ACHN (cell line): ENCODE data around the gene KCNG2.

Source experiments
- DNase-seq: peaks from one replicate; pipeline ENCODE4 v3.0.0-alpha.2; 2015
- in situ Hi-C: cut with HindIII; loops from 2 replicates; pipeline ENCODE4 v1.10.0; 2017; ENCODE audit warnings: low sequenced_read_pairs, low pct_ligation_motif_present, low pct_unique_long_range_greater_than_20kb

The KCNG2 gene

GRCh38 chr18:79910563-79911343 is 113.0 kb downstream of the KCNG2 start:
- in situ Hi-C loops, result no loop called here
- no peak for DNase-seq

- no peak for DNase-seq
- in situ Hi-C loops, result no loop called here
These were observed 113.9 kb downstream of the KCNG2 start for GRCh38 chr18:79911344-79912270.

- in situ Hi-C loops, result no loop called here
- no peak for DNase-seq
These were observed 114.8 kb downstream of the KCNG2 start for GRCh38 chr18:79912409-79912991.

- in situ Hi-C loops, result no loop called here
- DNase-seq, result no peak
These were observed 115.5 kb downstream of the KCNG2 start for GRCh38 chr18:79912994-79913831.

GRCh38 chr18:79914614-79915160 is 116.9 kb downstream of the KCNG2 start:
- no peak for DNase-seq
- in situ Hi-C loops, result no loop called here

GRCh38 chr18:79915161-79916127 is 117.7 kb downstream of the KCNG2 start:
- DNase-seq, result no peak
- in situ Hi-C loops, result no loop called here

GRCh38 chr18:79916128-79916494 is 118.4 kb downstream of the KCNG2 start:
- in situ Hi-C loops, result no loop called here

GRCh38 chr18:79916546-79917168 is 118.9 kb downstream of the KCNG2 start:
- DNase-seq, result no peak
- in situ Hi-C loops, result no loop called here

More at GRCh38 chr18:79916128-79916494, 118.4 kb downstream of the KCNG2 start:
- DNase-seq, result no peak

GRCh38 chr18:79917169-79917852 is 119.6 kb downstream of the KCNG2 start:
- in situ Hi-C loops, result no loop called here
- no peak for DNase-seq

- in situ Hi-C loops, result no loop called here
- no peak for DNase-seq
These were observed 120.3 kb downstream of the KCNG2 start for GRCh38 chr18:79917853-79918614.

GRCh38 chr18:79918615-79919011 is 120.9 kb downstream of the KCNG2 start:
- in situ Hi-C loops, result no loop called here
- DNase-seq, result no peak

GRCh38 chr18:79919089-79919488 is 121.4 kb downstream of the KCNG2 start:
- in situ Hi-C loops, result no loop called here

GRCh38 chr18:79921984-79922965 is 124.5 kb downstream of the KCNG2 start:
- in situ Hi-C loops, result no loop called here

More at GRCh38 chr18:79919089-79919488, 121.4 kb downstream of the KCNG2 start:
- no peak for DNase-seq

GRCh38 chr18:79922971-79923411 is 125.3 kb downstream of the KCNG2 start:
- in situ Hi-C loops, result no loop called here
- DNase-seq, result no peak

More at GRCh38 chr18:79921984-79922965, 124.5 kb downstream of the KCNG2 start:
- DNase-seq, result no peak
